Measurements from ENCODE around the gene TMEM204. TPM values are rescaled to one million over a fixed set of nuclear protein-coding genes. Genes with fewer than 3 reads are reported as not detected.

Gene TMEM204
- polyA plus RNA-seq, 4 donors, result 1.6 to 23.8 (median 7.0) TPM

DNA sequence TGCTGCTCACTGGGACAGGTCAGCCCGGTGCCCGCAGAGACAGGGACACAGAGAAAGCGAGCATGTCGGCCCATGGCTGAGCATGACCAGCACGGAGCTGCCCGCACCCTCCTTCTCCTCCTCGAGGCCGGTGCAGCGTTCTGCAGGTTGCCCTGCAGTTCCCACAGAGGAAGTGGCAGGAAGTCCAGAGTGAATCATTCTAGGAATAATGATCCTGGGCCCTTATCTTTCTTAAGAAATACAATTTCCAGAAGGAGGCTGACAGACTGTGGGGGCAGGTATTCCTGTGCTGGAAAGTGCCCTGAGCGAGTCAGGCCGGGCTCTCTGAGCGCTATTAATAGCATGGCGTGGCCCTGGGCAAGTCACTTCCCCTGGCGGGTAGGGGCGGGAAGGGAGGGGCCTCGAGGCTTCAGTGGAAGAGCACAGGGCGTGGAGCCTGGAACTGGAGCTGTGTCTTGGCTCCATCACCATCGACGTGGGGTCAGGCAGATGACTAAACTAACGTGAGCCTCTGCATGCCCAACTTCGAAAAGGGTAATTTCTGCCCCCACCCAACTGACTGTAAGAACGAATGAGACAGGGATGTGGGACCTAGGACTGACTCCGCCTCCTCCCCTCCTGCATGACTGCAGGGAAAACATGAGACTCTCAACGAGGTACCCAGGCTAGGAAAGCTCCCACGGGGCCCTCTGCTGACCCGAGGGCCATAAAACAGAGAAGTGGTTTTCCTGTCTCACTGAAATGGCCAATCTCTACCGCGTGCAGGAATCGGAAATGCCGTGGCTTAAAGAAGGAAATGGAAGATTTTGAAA is 9.8 kb downstream of the TMEM204 start:
- peak; percentile 31 for DNase-seq
- Histone ChIP-seq H3K4me3 (ENCODE audit: low read depth in 1 of 3, low read length in 3 of 3) (no peak overlapping the region), H3K9me3 (ENCODE audit: control insufficient read depth in 2 of 2, insufficient read depth in 1 of 2, low read depth in 1 of 2, low read length in 1 of 2) (no peaks in the 10 kb centered on the region), H3K36me3 (ENCODE audit: control insufficient read depth in 3 of 3, insufficient read depth in 2 of 3, low read depth in 1 of 3, low read length in 3 of 3) (peaks cover 0 to 79% (median 0%) of the 10 kb centered on the region in 3 donors), H3K4me1 (ENCODE audit: control insufficient read depth in 3 of 3, insufficient read depth in 2 of 3, low read depth in 1 of 3, low read length in 2 of 3) (peaks cover 0 to 4% (median 0%) of the 10 kb centered on the region in 3 donors), H3K27ac (ENCODE audit: low read depth in 1 of 3, low read length in 2 of 3) (peak overlapping the region in 1 of 3 donors; percentile 76), H3K27me3 (ENCODE audit: control insufficient read depth in 3 of 3, insufficient read depth in 3 of 3, low read length in 3 of 3) (no peaks in the 10 kb centered on the region)
- 49 to 63% (median 50%) methylated on average over 30 of the region's 30 CpGs for WGBS, 3 donors
- FAIRE-seq, result no peak

DNA sequence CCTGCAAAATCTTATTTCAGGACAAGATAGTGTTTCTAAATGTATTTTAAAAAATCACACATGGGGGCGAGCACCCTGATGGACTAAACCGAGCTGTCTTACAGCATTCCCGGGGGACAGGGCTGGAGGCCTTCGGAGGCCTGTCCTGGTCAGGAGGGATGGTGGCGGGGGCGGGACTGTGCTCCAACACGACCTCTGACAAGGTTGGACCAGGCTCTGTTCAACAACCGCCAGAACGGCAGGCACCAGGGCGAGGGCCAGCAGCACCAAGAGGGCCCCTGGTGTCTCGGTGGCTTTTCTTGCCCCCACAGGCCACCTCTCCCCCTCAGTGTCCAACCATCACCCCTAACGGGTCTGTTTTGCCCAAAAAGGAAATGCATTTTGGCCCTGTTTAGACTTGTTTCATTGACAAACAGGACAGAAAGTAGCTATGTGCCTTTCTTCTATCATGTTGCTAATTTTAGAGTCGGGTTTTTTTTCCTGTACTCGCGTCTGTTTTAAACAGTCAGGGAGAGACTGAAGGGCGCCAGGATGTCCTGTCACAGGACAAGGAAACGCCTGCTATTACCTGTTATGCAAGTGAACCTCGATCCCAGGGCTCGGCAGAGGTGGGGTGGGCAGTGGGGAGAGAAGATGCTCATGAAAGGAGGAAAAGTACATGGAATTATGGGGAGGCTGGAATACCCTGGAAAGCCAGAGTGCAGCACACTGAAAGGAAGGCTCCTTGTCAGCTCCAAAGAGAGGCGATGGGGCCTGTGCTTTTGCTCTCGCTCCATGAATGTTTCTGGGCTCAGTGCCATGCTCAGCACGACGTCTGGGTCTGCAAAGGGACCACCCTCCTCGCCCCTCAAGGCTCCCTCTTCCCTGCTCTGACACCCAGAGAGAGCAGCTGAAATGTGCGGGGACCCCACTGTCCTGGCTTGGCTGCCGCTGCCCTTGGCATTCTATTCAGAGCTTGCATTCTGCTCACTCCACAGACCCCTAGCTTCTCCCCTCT is 11.9 kb downstream of the TMEM204 start:
- no peak overlapping the region for H3K4me3 ChIP-seq (ENCODE audit: low read depth in 1 of 3, low read length in 3 of 3)
- no peak for FAIRE-seq

DNA sequence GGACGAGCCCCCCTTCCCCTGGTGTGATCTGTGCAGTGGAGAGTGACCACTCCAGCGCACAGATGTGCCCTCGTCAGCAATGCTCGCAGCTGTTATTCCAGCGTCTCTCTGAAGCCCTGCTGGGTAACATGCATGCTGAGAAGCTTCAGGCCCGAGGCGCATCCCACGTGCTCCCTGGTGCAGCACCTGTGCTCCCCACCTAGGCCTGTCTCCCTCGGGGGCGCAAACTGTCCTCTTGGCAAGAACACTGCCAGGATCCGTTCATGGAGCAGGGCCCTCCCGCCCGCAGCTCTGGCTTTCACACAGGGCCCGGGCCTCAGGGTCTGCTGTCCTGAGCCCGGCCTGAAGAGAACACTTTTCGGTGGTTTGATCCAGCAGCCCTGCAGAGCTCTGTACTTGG is 13.0 kb downstream of the TMEM204 start:
- H3K27me3 ChIP-seq (ENCODE audit: control insufficient read depth in 3 of 3, insufficient read depth in 3 of 3, low read length in 3 of 3), result no peaks in the 10 kb centered on the region
- H3K9me3 ChIP-seq (ENCODE audit: control insufficient read depth in 2 of 2, insufficient read depth in 1 of 2, low read depth in 1 of 2, low read length in 1 of 2), result no peaks in the 10 kb centered on the region
- no peak overlapping the region for H3K4me3 ChIP-seq (ENCODE audit: low read depth in 1 of 3, low read length in 3 of 3)
- peaks cover 0 to 4% (median 0%) of the 10 kb centered on the region in 3 donors for H3K4me1 ChIP-seq (ENCODE audit: control insufficient read depth in 3 of 3, insufficient read depth in 2 of 3, low read depth in 1 of 3, low read length in 2 of 3)
- WGBS, 3 donors, result 86 to 93% (median 91%) methylated on average over 16 of the region's 16 CpGs
- peak overlapping the region in 1 of 3 donors; percentile 83 for H3K27ac ChIP-seq (ENCODE audit: low read depth in 1 of 3, low read length in 2 of 3)
- FAIRE-seq (no peak), DNase-seq (no peak)
- H3K36me3 ChIP-seq (ENCODE audit: control insufficient read depth in 3 of 3, insufficient read depth in 2 of 3, low read depth in 1 of 3, low read length in 3 of 3), result peaks cover 0 to 77% (median 0%) of the 10 kb centered on the region in 3 donors

More for the DNA sequence above, 11.9 kb downstream of the TMEM204 start:
- 37 to 51% (median 49%) methylated on average over 26 of the region's 26 CpGs for WGBS, 3 donors
- DNase-seq, result peak in 1 of 2 donors; percentile 51
- peaks cover 0 to 4% (median 0%) of the 10 kb centered on the region in 3 donors for H3K4me1 ChIP-seq (ENCODE audit: control insufficient read depth in 3 of 3, insufficient read depth in 2 of 3, low read depth in 1 of 3, low read length in 2 of 3)
- H3K27me3 ChIP-seq (ENCODE audit: control insufficient read depth in 3 of 3, insufficient read depth in 3 of 3, low read length in 3 of 3), result no peaks in the 10 kb centered on the region
- H3K27ac ChIP-seq (ENCODE audit: low read depth in 1 of 3, low read length in 2 of 3), result peak overlapping the region in 2 of 3 donors; percentile 59 to 83
- peaks cover 0 to 77% (median 0%) of the 10 kb centered on the region in 3 donors for H3K36me3 ChIP-seq (ENCODE audit: control insufficient read depth in 3 of 3, insufficient read depth in 2 of 3, low read depth in 1 of 3, low read length in 3 of 3)
- no peaks in the 10 kb centered on the region for H3K9me3 ChIP-seq (ENCODE audit: control insufficient read depth in 2 of 2, insufficient read depth in 1 of 2, low read depth in 1 of 2, low read length in 1 of 2)

DNA sequence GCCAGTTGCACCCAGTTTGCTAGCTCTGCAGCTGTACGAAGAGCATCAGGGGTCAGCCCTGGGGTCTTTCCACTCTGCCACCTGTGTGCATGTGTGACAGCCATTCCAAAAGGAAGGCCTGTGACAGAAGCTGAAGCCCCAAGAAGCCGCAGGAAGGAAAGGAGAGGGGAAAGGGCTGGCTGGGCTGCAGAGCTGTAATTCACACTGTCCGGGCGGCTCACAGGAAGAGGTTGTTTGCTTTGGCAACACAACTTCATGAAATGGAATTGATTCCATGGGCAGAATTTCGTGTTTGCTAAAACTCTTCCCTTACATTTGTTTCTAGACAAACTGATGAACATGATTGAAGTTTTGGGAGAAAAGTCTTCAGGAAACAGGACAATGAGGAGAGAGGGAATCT is 14.8 kb downstream of the TMEM204 start:
- no peaks in the 10 kb centered on the region for H3K27me3 ChIP-seq (ENCODE audit: control insufficient read depth in 3 of 3, insufficient read depth in 3 of 3, low read length in 3 of 3)
- H3K9me3 ChIP-seq (ENCODE audit: control insufficient read depth in 2 of 2, insufficient read depth in 1 of 2, low read depth in 1 of 2, low read length in 1 of 2), result no peaks in the 10 kb centered on the region
- FAIRE-seq (no peak), DNase-seq (no peak)
- WGBS, 3 donors, result 67 to 88% (median 77%) methylated on average over 5 of the region's 5 CpGs
- peaks cover 0 to 4% (median 0%) of the 10 kb centered on the region in 3 donors for H3K4me1 ChIP-seq (ENCODE audit: control insufficient read depth in 3 of 3, insufficient read depth in 2 of 3, low read depth in 1 of 3, low read length in 2 of 3)
- H3K36me3 ChIP-seq (ENCODE audit: control insufficient read depth in 3 of 3, insufficient read depth in 2 of 3, low read depth in 1 of 3, low read length in 3 of 3), result peaks cover 0 to 71% (median 0%) of the 10 kb centered on the region in 3 donors
- peak overlapping the region in 1 of 3 donors; percentile 52 for H3K27ac ChIP-seq (ENCODE audit: low read depth in 1 of 3, low read length in 2 of 3)
- H3K4me3 ChIP-seq (ENCODE audit: low read depth in 1 of 3, low read length in 3 of 3), result no peak overlapping the region

DNA sequence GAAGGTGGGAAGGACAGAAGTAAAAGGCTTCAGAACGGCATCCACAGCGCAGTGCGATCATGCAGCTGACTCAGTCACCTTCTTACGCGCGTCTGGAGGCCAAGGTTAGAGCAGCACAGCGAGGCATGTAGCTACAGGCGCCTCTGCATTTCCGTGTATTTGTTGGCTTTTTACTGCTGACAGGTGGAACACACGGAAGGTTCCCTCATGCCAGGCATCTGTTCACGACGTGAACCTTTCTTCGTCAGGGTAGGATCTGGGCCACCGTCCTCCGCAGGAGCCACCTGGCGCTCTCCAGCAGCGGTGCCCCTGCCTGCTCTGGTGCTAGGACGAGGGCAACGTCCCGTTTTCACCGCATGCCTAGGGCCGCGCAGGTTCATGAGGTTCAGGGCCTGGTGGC is 15.3 kb downstream of the TMEM204 start:
- Histone ChIP-seq H3K27ac (ENCODE audit: low read depth in 1 of 3, low read length in 2 of 3) (peak overlapping the region in 1 of 3 donors; percentile 11), H3K4me3 (ENCODE audit: low read depth in 1 of 3, low read length in 3 of 3) (no peak overlapping the region), H3K36me3 (ENCODE audit: control insufficient read depth in 3 of 3, insufficient read depth in 2 of 3, low read depth in 1 of 3, low read length in 3 of 3) (peaks cover 0 to 76% (median 0%) of the 10 kb centered on the region in 3 donors), H3K9me3 (ENCODE audit: control insufficient read depth in 2 of 2, insufficient read depth in 1 of 2, low read depth in 1 of 2, low read length in 1 of 2) (no peaks in the 10 kb centered on the region), H3K27me3 (ENCODE audit: control insufficient read depth in 3 of 3, insufficient read depth in 3 of 3, low read length in 3 of 3) (no peaks in the 10 kb centered on the region), H3K4me1 (ENCODE audit: control insufficient read depth in 3 of 3, insufficient read depth in 2 of 3, low read depth in 1 of 3, low read length in 2 of 3) (peaks cover 0 to 4% (median 0%) of the 10 kb centered on the region in 3 donors)
- no peak for FAIRE-seq
- DNase-seq, result no peak
- WGBS, 3 donors, result 88 to 92% (median 92%) methylated on average over 23 of the region's 23 CpGs

DNA sequence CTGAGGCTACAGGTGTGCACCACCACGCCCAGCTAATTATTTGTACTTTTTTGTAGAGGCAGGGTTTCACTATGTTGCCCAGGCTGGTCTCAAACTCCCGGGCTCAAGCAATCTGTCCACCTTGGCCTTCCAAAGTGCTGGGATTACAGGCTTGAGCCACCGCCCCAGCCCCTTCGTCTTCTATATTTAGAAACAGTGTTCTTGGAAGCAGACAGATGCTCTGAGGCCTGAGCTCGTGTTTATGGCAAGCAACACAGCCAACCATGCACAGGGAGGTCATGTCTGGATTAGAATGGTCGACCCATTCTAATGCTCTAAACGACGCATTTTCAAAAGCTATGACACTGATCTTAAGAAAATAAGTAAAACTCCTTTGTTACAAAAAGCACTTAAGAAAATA is 16.6 kb downstream of the TMEM204 start:
- Histone ChIP-seq H3K4me1 (ENCODE audit: control insufficient read depth in 3 of 3, insufficient read depth in 2 of 3, low read depth in 1 of 3, low read length in 2 of 3) (peaks cover 0 to 2% (median 0%) of the 10 kb centered on the region in 3 donors), H3K4me3 (ENCODE audit: low read depth in 1 of 3, low read length in 3 of 3) (no peak overlapping the region), H3K36me3 (ENCODE audit: control insufficient read depth in 3 of 3, insufficient read depth in 2 of 3, low read depth in 1 of 3, low read length in 3 of 3) (peaks cover 0 to 87% (median 0%) of the 10 kb centered on the region in 3 donors), H3K9me3 (ENCODE audit: control insufficient read depth in 2 of 2, insufficient read depth in 1 of 2, low read depth in 1 of 2, low read length in 1 of 2) (no peaks in the 10 kb centered on the region), H3K27ac (ENCODE audit: low read depth in 1 of 3, low read length in 2 of 3) (peak overlapping the region in 1 of 3 donors; percentile 1), H3K27me3 (ENCODE audit: control insufficient read depth in 3 of 3, insufficient read depth in 3 of 3, low read length in 3 of 3) (no peaks in the 10 kb centered on the region)
- FAIRE-seq (no peak), DNase-seq (no peak)
- WGBS, 3 donors, result 75 to 90% (median 85%) methylated on average over 8 of the region's 8 CpGs

DNA sequence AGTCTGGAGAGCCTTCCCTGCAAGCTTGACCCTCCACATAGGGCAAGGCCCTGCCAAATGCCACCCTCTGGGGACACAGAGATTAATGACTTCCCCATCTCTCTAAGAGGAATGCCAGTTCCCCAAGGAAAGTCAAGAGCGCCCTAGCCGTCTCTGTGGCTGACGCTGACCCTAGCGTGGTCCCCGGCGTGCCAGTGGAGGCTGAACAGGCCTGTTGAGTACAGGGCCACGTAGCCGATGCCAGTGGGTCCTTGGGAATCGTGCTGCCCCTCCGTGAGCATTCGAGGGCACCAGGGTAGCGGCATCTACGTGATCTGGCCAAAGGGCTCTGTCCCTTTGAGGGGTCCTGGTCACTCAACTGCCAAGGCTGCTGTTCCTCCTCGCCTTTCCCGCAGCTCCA is 17.2 kb downstream of the TMEM204 start:
- Histone ChIP-seq H3K27ac (ENCODE audit: low read depth in 1 of 3, low read length in 2 of 3) (peak overlapping the region in 1 of 3 donors; percentile 1), H3K9me3 (ENCODE audit: control insufficient read depth in 2 of 2, insufficient read depth in 1 of 2, low read depth in 1 of 2, low read length in 1 of 2) (no peaks in the 10 kb centered on the region), H3K27me3 (ENCODE audit: control insufficient read depth in 3 of 3, insufficient read depth in 3 of 3, low read length in 3 of 3) (no peaks in the 10 kb centered on the region), H3K36me3 (ENCODE audit: control insufficient read depth in 3 of 3, insufficient read depth in 2 of 3, low read depth in 1 of 3, low read length in 3 of 3) (peaks cover 0 to 84% (median 0%) of the 10 kb centered on the region in 3 donors), H3K4me3 (ENCODE audit: low read depth in 1 of 3, low read length in 3 of 3) (no peak overlapping the region), H3K4me1 (ENCODE audit: control insufficient read depth in 3 of 3, insufficient read depth in 2 of 3, low read depth in 1 of 3, low read length in 2 of 3) (no peaks in the 10 kb centered on the region)
- FAIRE-seq (no peak), DNase-seq (no peak)
- 93 to 97% (median 94%) methylated on average over 15 of the region's 15 CpGs for WGBS, 3 donors

DNA sequence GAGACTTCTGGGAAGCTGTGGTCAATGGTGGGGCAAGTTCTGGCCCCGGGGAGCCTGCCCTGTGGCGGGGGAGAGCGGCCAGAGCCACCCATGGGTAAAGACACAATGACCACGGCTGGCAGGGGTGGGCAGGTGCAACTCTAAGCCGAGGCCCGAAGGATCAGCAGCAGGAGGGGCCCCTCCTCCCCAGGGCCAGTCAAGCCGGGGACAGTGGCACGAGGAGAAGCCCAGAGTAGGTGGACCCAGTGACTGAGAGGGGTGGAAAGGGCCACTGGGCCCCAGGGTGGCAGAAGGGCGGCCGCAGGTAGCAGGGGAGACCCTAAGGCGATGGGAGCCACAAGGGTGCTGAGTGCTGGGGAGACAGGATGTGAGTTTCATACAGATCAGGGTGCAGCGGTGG is 17.7 kb downstream of the TMEM204 start:
- no peak for FAIRE-seq
- Histone ChIP-seq H3K27me3 (ENCODE audit: control insufficient read depth in 3 of 3, insufficient read depth in 3 of 3, low read length in 3 of 3) (no peaks in the 10 kb centered on the region), H3K36me3 (ENCODE audit: control insufficient read depth in 3 of 3, insufficient read depth in 2 of 3, low read depth in 1 of 3, low read length in 3 of 3) (peaks cover 0 to 81% (median 0%) of the 10 kb centered on the region in 3 donors), H3K4me1 (ENCODE audit: control insufficient read depth in 3 of 3, insufficient read depth in 2 of 3, low read depth in 1 of 3, low read length in 2 of 3) (no peaks in the 10 kb centered on the region), H3K4me3 (ENCODE audit: low read depth in 1 of 3, low read length in 3 of 3) (no peak overlapping the region), H3K9me3 (ENCODE audit: control insufficient read depth in 2 of 2, insufficient read depth in 1 of 2, low read depth in 1 of 2, low read length in 1 of 2) (no peaks in the 10 kb centered on the region), H3K27ac (ENCODE audit: low read depth in 1 of 3, low read length in 2 of 3) (no peak overlapping the region)
- 86 to 90% (median 87%) methylated on average over 12 of the region's 12 CpGs for WGBS, 3 donors
- DNase-seq, result no peak

All from small intestine (tissue), 7 donors.